HG02642 (cell line): Measurements from ENCODE around the gene ELP4.

Source experiments
- ATAC-seq: cut with Tn5 transposase; IDR thresholded peaks from one replicate; pipeline ENCODE4 v1.9.1; 2021; ENCODE audit warnings: mild to moderate bottlenecking; ENCODE audit not compliant: unreplicated experiment, poor library complexity

ELP4 gene

GRCh38 chr11:31818874-31819331 is 309.3 kb downstream of the ELP4 start:
- ATAC-seq = no peak

DNA sequence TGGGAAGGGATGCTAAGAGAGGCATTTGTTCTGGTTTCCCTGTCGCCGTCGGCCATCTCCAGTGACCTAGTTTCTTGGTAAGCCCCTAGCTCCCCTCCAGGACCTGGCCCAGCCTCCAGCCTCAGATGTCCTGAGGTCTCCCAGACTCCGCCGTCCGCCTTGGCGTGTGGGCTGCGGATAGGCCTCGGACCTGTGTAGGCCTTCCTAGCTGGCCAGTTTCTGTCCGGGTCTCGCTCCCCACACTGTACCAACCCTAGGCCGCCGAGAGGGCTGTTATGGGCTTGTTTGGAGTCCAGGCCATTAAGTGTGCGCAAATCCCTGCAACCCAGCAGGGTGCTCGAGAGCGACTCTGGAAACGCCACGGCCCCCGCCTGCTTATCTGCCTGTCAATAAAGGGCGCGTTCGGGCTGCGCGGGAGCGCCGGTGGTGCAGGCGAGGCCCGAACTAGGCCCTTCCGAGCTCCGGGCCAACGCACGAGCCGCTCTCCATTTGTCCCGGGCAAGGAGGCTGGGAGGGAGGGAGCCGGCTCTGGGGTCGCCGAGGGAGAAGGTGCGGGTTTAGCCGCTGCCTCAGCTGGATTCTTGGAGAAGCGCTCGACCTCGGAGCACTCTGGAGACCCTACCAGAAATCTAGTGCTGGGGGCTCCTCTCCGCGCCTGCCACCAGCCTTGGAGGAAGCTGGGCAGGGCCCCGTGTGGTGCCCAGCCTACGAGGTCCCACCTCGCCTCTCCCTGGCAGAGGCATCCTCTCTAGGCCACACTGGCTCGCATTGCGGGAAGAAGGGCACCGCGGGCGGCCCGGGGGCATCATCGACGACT is 310.3 kb downstream of the ELP4 start:
- no peak for ATAC-seq

- ATAC-seq = no peak
Measured at GRCh38 chr11:31820438-31820818, 310.9 kb downstream of the ELP4 start.

DNA sequence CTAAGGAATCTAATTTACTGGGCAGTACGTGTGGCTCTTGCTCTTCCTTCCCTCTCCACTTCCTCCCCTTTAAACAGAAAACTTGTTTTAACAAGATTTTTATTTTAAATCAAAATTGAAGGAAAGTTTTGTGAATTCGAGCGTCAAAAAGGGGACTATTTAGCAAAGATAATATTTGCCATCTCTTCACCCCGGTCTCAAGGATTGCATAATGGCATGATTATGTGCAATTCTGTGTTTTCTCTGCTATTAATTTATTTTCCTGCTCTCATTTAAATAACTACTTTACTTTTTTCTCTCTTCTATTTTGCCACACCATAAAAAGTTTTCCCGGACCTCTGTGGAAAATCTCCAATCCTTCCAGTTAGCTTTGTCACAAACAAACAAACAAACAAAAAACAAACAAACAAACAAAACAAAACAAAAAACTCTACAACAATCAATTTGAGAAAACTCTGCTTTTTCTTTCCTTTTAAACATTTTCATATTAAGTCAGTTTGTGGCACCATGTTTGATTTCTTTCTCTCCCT is 311.7 kb downstream of the ELP4 start:
- ATAC-seq = no peak

DNA sequence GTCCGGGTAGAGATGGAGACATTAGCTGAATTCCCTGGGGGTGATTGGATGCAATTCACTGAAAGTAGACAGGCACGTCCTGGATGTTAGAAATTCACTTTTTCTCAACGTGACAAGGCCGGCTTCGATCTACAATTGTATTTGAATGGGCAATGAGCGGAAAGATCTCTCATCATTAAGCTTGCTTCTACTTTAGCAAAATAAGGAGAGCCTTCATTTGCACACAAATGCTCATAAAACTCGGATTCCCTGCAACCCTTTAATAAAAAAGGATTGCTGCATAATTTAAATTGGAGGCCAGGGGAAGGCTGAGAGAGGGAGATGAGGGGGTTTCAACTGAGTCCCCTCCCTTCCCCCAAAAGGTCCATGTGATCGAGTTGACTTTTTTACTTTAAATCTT is 312.2 kb downstream of the ELP4 start:
- ATAC-seq = no peak

- ATAC-seq = no peak
Measured at GRCh38 chr11:31822175-31822926, 312.8 kb downstream of the ELP4 start.

GRCh38 chr11:31822927-31823643 is 313.5 kb downstream of the ELP4 start:
- no peak for ATAC-seq

DNA sequence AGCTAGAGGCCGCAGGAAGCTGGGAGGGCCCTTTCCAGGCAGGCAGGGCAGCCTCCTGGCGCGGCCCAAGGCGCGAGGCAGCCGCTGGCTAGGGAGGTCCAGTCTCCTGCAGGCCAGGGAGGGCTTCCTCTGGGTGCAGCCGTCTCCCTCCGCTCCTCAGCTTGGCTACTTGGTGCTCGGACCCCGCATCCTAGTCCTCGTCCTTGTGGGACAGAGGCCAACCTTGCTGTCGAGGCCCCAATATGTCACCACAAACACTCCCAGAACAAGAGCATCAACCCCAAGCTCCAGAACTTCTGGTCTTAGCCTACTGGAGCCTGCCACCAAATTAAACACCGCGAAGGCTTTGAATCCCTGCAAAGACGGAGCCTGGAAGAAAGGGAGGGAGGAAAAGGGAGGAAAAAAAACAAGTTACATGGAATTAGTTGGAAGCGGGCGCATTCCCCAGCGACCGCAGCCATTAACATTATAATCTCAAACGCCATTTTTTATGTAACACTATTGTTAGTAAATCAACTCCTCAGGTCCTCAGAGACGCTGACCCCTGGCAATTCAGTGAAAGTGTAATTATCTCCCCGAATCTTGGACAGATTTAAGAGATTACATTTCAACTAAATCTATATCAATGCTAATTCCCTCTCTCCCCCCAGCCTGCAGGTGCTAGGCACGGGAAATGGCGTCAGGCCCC is 314.2 kb downstream of the ELP4 start:
- no peak for ATAC-seq

- no peak for ATAC-seq
Measured at GRCh38 chr11:31824332-31824878, 314.8 kb downstream of the ELP4 start.

DNA sequence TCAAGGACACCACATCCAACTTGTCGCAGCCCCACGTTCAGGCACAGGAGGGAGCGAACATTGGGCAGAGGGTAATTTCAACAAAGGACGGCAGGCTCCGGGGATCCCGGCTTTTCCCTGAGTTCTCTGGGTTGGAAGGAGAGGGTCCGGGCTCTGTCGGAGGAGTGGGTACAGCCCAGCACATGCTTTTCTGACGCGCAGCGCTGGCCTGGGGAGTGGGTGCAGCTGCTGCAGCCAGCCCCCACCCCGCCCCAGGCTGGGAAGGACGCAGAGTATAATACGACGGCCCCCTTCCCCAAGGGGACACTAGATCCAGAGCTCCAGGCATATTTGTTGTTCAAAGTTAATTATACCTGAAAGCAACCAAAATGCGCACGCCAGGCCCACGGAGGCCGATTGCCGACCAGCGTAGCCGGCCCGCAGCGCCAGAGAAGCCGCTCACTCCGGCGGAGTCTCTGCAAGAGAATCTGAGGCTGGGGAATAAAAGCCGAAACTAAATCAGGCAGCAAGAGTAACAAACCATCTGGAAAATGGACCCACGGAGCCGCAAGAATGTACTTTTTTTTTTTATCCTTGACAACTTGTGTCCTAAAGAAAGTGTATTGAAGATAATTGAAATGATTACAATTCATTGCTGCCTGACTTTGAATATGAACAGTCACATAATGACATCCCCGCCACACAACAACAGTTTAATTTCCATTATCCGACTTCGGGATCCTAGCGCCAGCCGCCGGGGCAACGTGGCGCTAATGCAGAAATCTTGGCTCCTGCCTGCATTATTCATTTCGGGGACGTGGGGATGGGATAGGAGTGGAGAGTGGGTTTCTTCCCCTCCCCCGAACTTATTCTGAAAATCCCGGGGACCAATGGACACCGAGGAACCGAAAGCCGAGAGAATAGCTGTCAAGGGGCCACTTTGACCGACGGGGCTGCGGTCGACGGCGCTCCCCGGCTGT is 315.6 kb downstream of the ELP4 start:
- ATAC-seq = no peak

DNA sequence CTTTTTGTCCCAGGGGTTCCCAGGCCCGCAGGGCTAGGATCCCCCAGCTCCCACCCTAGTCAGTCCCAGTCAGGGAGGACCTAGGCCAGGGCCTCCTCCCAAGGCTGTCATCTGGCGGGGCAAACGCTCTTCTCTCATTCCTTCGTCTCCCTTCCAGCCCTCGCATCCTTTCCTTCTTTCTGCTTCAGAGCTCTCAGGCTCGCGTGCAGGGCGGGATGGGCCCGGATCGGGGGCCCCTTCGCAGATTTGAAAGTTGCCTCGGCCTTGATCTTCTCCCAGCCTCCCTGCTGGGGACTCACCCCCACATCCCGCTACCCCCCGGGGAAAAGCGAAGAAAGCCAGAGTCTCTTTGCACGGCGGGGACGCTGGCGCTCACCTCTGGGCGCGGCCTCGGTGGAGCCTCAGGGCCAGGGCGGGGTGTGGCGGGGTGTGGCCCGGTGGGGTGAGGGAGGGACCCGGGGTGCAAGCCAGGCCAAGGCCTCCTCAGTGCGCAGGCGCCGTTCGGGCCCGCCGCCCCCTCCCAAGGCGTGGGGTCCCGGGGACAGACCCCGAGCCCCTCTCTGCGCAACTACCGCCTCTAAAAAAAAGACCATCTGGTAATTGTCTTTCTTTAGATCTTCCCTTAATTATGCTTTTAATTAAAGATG is 316.4 kb downstream of the ELP4 start:
- ATAC-seq = no peak

GRCh38 chr11:31826536-31827438 is 317.2 kb downstream of the ELP4 start:
- no peak for ATAC-seq

- ATAC-seq = no peak
Measured at GRCh38 chr11:31827455-31828206, 318.1 kb downstream of the ELP4 start.

- ATAC-seq = no peak
Measured at GRCh38 chr11:31828217-31828616, 318.6 kb downstream of the ELP4 start.

DNA sequence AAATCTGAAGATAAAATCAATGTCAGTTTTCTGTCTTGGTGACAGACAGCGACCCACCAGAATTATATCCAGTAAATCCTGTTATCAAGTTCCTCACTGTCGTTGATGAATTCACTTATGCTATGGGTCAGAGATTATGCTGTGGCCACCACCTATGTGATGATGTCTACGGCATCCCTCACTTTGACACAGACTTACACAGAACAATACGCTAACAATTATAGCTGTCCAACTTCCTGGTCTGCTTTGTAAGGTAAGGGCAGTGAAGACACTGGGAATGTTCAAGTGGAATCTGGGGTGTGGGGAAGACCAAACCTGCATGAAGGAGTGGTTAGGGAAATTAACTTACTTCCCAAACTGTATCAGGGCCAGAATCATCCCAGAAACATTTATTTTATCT is 320.8 kb downstream of the ELP4 start:
- no peak for ATAC-seq

DNA sequence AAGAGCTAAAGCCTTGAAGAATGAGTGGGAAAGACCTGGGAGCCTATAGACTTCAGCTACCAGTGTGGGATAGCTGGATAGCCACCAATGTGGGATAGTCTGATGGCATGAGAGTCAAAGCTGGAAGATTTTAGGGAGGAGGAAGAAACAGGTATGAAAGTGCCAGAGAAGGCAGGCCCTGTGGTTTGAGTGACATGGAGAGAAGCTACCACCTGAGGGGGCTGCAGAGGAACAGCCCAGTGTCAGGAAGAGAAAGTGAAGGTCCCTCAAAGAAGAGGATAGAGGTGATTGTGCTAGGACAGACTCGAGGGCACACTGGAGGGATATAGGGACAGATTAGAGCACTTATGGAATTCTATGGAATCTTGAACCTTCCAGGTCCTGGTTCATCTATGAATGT is 324.7 kb downstream of the ELP4 start:
- no peak for ATAC-seq
